ENCODE measurements around the gene CRB3.

CRB3 gene

DNA sequence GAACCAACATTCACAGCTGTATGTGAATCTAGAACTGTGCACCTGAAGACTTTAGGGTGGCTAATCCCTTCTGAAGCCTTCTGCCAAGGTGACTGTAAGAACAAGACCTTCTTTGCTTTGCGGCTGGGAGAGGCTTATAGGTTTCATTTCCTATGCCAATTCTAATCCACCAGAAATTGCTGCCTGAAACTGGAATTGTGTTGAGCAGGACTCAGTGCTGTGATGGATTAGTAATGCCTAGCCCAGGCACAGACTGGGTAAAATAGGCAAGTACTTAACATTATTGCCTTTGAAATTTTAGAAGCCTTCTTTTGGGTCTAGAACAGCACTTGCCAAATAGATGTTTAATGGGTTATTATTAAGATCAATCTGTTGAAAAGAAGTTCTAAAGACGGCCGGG is 16.0 kb upstream of the CRB3 start:
- TF ChIP-seq, protein P1, sequence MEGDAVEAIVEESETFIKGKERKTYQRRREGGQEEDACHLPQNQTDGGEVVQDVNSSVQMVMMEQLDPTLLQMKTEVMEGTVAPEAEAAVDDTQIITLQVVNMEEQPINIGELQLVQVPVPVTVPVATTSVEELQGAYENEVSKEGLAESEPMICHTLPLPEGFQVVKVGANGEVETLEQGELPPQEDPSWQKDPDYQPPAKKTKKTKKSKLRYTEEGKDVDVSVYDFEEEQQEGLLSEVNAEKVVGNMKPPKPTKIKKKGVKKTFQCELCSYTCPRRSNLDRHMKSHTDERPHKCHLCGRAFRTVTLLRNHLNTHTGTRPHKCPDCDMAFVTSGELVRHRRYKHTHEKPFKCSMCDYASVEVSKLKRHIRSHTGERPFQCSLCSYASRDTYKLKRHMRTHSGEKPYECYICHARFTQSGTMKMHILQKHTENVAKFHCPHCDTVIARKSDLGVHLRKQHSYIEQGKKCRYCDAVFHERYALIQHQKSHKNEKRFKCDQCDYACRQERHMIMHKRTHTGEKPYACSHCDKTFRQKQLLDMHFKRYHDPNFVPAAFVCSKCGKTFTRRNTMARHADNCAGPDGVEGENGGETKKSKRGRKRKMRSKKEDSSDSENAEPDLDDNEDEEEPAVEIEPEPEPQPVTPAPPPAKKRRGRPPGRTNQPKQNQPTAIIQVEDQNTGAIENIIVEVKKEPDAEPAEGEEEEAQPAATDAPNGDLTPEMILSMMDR (IDR thresholded peaks at IDR 0.05; ENCODE audit: control extremely low read depth, extremely low read depth, low read depth, missing control alignments) = no peak
- no peak for DNase-seq (ENCODE audit: extremely low spot score)
- CTCF ChIA-PET = interaction anchor here (1.2 kb wide), 1 partner anchor 12 kb away, joined by 3 read pairs; no protein-coding TSS in a partner anchor
- POLR2A ChIA-PET = no interaction called here

DNA sequence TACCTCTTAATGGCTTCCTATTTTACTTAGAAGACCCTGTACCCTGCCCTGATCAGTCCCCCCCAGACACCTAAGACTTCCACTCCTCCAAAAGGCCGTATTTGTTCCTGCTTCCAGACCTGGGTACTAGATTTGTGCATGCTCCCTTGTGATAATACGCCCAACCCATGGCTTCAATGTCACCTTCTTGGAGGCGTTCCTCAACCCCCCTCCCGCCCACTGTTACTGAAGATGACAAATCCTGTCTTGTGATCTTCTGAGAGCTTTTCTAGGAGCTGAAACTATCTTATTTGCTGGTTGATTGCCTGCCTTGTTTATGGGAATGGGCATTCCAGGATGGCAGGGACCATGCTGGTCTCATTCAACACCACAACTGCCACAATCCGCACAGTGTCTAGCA is 13.9 kb upstream of the CRB3 start:
- POLR2A ChIA-PET = no interaction called here
- TF ChIP-seq, protein P1 (IDR thresholded peaks at IDR 0.05; ENCODE audit: control extremely low read depth, extremely low read depth, low read depth, missing control alignments) = no peak
- CTCF ChIA-PET = interaction anchor here (1.8 kb wide), 1 partner anchor 16 kb away, joined by 4 read pairs; no protein-coding TSS in a partner anchor
- DNase-seq (ENCODE audit: extremely low spot score) = no peak

DNA sequence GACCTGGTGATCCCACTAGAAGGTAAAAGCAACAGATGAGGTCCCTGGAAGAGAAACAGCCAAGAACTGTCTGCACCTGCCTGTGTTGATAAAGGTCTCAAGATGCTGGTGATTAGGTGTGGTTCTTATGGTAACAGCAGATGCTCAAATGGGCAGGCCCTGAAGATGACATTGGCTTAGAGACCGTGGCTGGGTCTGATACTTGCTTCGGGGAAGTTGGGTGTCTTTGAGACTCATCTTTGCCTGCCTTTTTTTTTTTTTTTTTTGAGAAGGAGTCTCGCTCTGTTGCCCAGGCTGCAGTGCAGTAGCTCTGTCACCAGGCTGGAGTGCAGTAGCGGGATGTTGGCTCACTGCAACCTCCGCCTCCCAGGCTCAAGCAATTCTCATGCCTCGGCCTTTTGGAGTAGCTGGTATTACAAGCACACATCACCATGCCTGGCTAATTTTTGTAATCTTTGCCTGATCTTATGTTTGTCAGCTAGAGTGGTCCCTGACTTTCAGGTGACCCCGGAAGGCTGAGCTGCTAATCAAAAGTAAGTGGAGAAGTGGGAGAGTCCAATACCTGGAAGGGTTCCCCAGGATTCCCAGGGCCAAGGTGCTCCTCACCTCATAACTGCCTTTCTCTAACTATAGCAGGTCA is 12.4 kb upstream of the CRB3 start:
- ChIA-PET CTCF (no interaction called here), POLR2A (no interaction called here)
- no peak for DNase-seq (ENCODE audit: extremely low spot score)
- TF ChIP-seq, protein P1 (IDR thresholded peaks at IDR 0.05; ENCODE audit: control extremely low read depth, extremely low read depth, low read depth, missing control alignments) = no peak

DNA sequence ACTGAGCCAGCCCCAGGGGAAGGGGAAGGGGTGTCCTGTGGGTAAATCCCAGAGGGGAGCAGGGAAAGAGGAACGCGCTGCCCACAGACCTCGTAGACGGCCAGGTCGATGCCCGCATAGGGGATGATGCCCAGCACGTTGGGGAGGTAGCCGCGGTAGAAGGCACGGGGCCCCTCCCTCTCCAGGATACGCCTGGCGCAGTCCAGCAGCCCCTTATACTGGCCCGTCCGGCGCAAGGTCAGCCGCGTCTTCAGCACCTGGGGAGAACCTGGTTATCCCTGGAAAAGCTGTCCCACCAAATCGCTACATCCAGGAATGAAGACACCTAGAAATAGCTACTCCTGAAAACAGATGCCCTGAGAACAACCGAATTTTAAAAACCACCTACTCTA is 11.9 kb upstream of the CRB3 start:
- CTCF ChIA-PET = no interaction called here
- DNase-seq (ENCODE audit: extremely low spot score) = no peak
- TF ChIP-seq, protein P1 (IDR thresholded peaks at IDR 0.05; ENCODE audit: control extremely low read depth, extremely low read depth, low read depth, missing control alignments) = no peak
- POLR2A ChIA-PET = no interaction called here

GRCh38 chr19:6452899-6453298 is 11.2 kb upstream of the CRB3 start:
- POLR2A ChIA-PET = no interaction called here
- TF ChIP-seq, protein P1 (IDR thresholded peaks at IDR 0.05; ENCODE audit: control extremely low read depth, extremely low read depth, low read depth, missing control alignments) = no peak
- no peak for DNase-seq (ENCODE audit: extremely low spot score)
- CTCF ChIA-PET = interaction anchor here (1.0 kb wide), 1 partner anchor 87 kb away, joined by 3 read pairs; no protein-coding TSS in a partner anchor

GRCh38 chr19:6453951-6454565 is 10.0 kb upstream of the CRB3 start:
- TF ChIP-seq, protein P1 (IDR thresholded peaks at IDR 0.05; ENCODE audit: control extremely low read depth, extremely low read depth, low read depth, missing control alignments) = no peak
- CTCF ChIA-PET = interaction anchor here (1.0 kb wide), 1 partner anchor 88 kb away, joined by 3 read pairs; no protein-coding TSS in a partner anchor

More at GRCh38 chr19:6453951-6454565, 10.0 kb upstream of the CRB3 start:
- POLR2A ChIA-PET = no interaction called here
- DNase-seq (ENCODE audit: extremely low spot score) = no peak
